Measurements from ENCODE around the gene STOX2. TPM values are rescaled to one million over a fixed set of nuclear protein-coding genes. Genes with fewer than 3 reads are reported as not detected.

STOX2 gene
- total and polyA plus RNA-seq, 10 of the 15 experiments (the other 5 are each of a cell fraction or from before 2014, with no cell fraction given): 0.01 to 1.2 (median 0.18) TPM; not detected in 4

DNA sequence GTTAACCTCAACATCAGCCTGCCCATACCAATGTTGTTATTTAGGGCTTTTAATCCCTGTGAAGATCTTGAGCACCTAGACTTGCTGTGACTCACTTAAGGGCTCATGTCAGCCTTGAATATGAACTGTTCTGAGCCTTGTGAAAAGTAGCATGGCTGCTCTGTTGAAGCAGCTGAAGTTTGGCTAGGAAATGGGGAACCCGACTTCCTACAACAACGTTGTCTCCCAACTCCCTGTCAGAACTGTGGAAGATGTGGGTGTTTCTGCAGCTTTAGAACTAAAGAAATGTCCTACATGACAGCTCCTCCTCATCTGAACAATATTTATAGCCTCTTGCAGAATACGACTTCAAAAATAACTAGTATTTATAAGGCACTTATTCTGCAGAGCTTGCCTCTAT is 27.5 kb downstream of the STOX2 start:
- H3K9me3 ChIP-seq (replicated peaks; ENCODE audit: control insufficient read depth, insufficient read depth, low read length): no peaks in the 10 kb centered on the region
- ChIA-PET SMC1A (ENCODE audit: uncharacterized antibody, unreplicated experiment) (interaction anchor here (1.0 kb wide), 1 partner anchor 10 kb away, joined by 4 read pairs; no protein-coding TSS in a partner anchor), CTCF (no interaction called here), RAD21 (ENCODE audit: unreplicated experiment) (no interaction called here), POLR2A (no interaction called here)
- intact Hi-C loops (cut with micrococcal nuclease; ENCODE audit: unreplicated experiment) (no loop called here), in situ Hi-C loops (cut with MboI) (no loop called here)
- no peaks in the 10 kb centered on the region for H3K27me3 ChIP-seq (replicated peaks in 1 of 2; ENCODE audit: control insufficient read depth in 2 of 2, insufficient read depth in 2 of 2, low read length in 1 of 2)
- DNase-seq (ENCODE audit: low read depth, low spot score): no peak
- no peak overlapping the region for H3K4me3 ChIP-seq
- no peak overlapping the region for H3K4me2 ChIP-seq (ENCODE audit: control insufficient read depth, insufficient read depth)
- TF ChIP-seq, protein P1, sequence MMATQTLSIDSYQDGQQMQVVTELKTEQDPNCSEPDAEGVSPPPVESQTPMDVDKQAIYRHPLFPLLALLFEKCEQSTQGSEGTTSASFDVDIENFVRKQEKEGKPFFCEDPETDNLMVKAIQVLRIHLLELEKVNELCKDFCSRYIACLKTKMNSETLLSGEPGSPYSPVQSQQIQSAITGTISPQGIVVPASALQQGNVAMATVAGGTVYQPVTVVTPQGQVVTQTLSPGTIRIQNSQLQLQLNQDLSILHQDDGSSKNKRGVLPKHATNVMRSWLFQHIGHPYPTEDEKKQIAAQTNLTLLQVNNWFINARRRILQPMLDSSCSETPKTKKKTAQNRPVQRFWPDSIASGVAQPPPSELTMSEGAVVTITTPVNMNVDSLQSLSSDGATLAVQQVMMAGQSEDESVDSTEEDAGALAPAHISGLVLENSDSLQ (IDR thresholded peaks at IDR 0.05): no peak
- TF ChIP-seq ZNF207 (IDR thresholded peaks at IDR 0.05; ENCODE audit: borderline replicate concordance): no peak
- no peak for TF ChIP-seq IKZF2 (IDR thresholded peaks at IDR 0.05)
- no peak for TF ChIP-seq NFIC (IDR thresholded peaks at IDR 0.05; ENCODE audit: low read depth, low read length)
- TF ChIP-seq HCFC1 (IDR thresholded peaks at IDR 0.05; ENCODE audit: low read length): no peak
- TF ChIP-seq BCL11A (IDR thresholded peaks at IDR 0.05; ENCODE audit: low read depth, low read length): no peak
- TF ChIP-seq ESRRA (IDR thresholded peaks at IDR 0.05; ENCODE audit: low read length): no peak
- TF ChIP-seq RUNX3 (IDR thresholded peaks at IDR 0.05; ENCODE audit: low read length): no peak
- TF ChIP-seq SREBF2 (IDR thresholded peaks at IDR 0.05; ENCODE audit: low read length): no peak
- TF ChIP-seq SIN3A (IDR thresholded peaks at IDR 0.05; ENCODE audit: low read depth, low read length): no peak
- no peak for TF ChIP-seq SUZ12 (IDR thresholded peaks at IDR 0.05; ENCODE audit: unreplicated experiment)
- no peak for TF ChIP-seq ATF7 (IDR thresholded peaks at IDR 0.05; ENCODE audit: low read depth)
- TF ChIP-seq YY1 (IDR thresholded peaks at IDR 0.05; ENCODE audit: low read depth, low read length): no peak
- TF ChIP-seq CHD1 (IDR thresholded peaks at IDR 0.05; ENCODE audit: low read depth, low read length): no peak
- no peak for TF ChIP-seq POLR2AphosphoS2 (IDR thresholded peaks at IDR 0.05; ENCODE audit: low read depth, low read length)
- TF ChIP-seq, protein P2, sequence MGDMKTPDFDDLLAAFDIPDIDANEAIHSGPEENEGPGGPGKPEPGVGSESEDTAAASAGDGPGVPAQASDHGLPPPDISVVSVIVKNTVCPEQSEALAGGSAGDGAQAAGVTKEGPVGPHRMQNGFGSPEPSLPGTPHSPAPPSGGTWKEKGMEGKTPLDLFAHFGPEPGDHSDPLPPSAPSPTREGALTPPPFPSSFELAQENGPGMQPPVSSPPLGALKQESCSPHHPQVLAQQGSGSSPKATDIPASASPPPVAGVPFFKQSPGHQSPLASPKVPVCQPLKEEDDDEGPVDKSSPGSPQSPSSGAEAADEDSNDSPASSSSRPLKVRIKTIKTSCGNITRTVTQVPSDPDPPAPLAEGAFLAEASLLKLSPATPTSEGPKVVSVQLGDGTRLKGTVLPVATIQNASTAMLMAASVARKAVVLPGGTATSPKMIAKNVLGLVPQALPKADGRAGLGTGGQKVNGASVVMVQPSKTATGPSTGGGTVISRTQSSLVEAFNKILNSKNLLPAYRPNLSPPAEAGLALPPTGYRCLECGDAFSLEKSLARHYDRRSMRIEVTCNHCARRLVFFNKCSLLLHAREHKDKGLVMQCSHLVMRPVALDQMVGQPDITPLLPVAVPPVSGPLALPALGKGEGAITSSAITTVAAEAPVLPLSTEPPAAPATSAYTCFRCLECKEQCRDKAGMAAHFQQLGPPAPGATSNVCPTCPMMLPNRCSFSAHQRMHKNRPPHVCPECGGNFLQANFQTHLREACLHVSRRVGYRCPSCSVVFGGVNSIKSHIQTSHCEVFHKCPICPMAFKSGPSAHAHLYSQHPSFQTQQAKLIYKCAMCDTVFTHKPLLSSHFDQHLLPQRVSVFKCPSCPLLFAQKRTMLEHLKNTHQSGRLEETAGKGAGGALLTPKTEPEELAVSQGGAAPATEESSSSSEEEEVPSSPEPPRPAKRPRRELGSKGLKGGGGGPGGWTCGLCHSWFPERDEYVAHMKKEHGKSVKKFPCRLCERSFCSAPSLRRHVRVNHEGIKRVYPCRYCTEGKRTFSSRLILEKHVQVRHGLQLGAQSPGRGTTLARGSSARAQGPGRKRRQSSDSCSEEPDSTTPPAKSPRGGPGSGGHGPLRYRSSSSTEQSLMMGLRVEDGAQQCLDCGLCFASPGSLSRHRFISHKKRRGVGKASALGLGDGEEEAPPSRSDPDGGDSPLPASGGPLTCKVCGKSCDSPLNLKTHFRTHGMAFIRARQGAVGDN (IDR thresholded peaks at IDR 0.05): no peak
- no peak for TF ChIP-seq HDAC2 (IDR thresholded peaks at IDR 0.05)
- no peak for TF ChIP-seq NFXL1 (IDR thresholded peaks at IDR 0.05; ENCODE audit: borderline replicate concordance)
- 40% methylated on average over 3 of the region's 3 CpGs for WGBS (ENCODE audit: insufficient coverage, insufficient replicate concordance, low lambda C conversion rate, missing lambda C conversion rate)
- H2AFZ ChIP-seq (ENCODE audit: control insufficient read depth, low read depth, low read length): no peak overlapping the region
- no peaks in the 10 kb centered on the region for H3K4me1 ChIP-seq (ENCODE audit: control insufficient read depth, insufficient read depth, low read length)
- no peaks in the 10 kb centered on the region for H3K36me3 ChIP-seq (ENCODE audit: control insufficient read depth in 2 of 2, insufficient read depth in 2 of 2, low read length in 1 of 2)
- no peaks in the 10 kb centered on the region for H4K20me1 ChIP-seq (ENCODE audit: control insufficient read depth, insufficient read depth)
- H3K27ac ChIP-seq (ENCODE audit: control insufficient read depth, insufficient read depth): no peak overlapping the region
- H3K79me2 ChIP-seq (ENCODE audit: control insufficient read depth, insufficient read depth, low read length): no peaks in the 10 kb centered on the region
- no peak for ATAC-seq
- BruUV-seq (replicated peaks): no TSS peak
- no peak overlapping the region for H3K9ac ChIP-seq (ENCODE audit: control insufficient read depth, insufficient read depth, low read length)
- no peak for FAIRE-seq

All from GM12878 (cell line).